HepG2 (cell line): ENCODE results near the gene EWSR1. TPM values are rescaled to one million over a fixed set of nuclear protein-coding genes. Genes with fewer than 3 reads are reported as not detected.

Experiments used
- AHR ChIP-seq: IDR thresholded peaks from 2 replicates; pipeline ENCODE4 v1.6.1; 2018; ENCODE audit warnings: missing genetic modification reagents, missing compliant biosample characterization
- CBFB ChIP-seq: sonication (generic); formaldehyde crosslinking; IDR thresholded peaks from 2 replicates; pipeline ENCODE4 v1.4.0; 2020; ENCODE audit warnings: missing genetic modification reagents
- CENPT ChIP-seq: sonication (generic); formaldehyde crosslinking; IDR thresholded peaks from 2 replicates; pipeline ENCODE4 v1.8.0; 2022; ENCODE audit warnings: low read depth, mild to moderate bottlenecking, moderate library complexity, missing genetic modification reagents
- DMAP1 ChIP-seq: IDR thresholded peaks from 2 replicates; pipeline ENCODE4 v1.6.1; 2016
- DNMT1 ChIP-seq: sonication (generic); formaldehyde crosslinking; IDR thresholded peaks from 2 replicates; pipeline ENCODE4 v1.5.1; 2020; ENCODE audit warnings: mild to moderate bottlenecking, missing genetic modification reagents
- GTF2F1 ChIP-seq: fragments of 150-350 bp; IDR thresholded peaks from 2 replicates; pipeline ENCODE4 v1.6.1; 2014; ENCODE audit warnings: low read length
- GTF3A ChIP-seq: sonication (generic); formaldehyde crosslinking; conservative IDR thresholded peaks from 2 replicates; pipeline ENCODE4 v1.4.0; 2020; ENCODE audit warnings: mild to moderate bottlenecking, missing genetic modification reagents
- HOXA3 ChIP-seq: sonication (generic); formaldehyde crosslinking; IDR thresholded peaks from 2 replicates; pipeline ENCODE4 v1.5.0; 2020; ENCODE audit warnings: missing genetic modification reagents
- NFIC ChIP-seq: IDR thresholded peaks from 2 replicates; pipeline ENCODE4 v1.6.1; 2012; ENCODE audit warnings: mild to moderate bottlenecking, low read length, inconsistent platforms
- PHF20 ChIP-seq: sonication (generic); formaldehyde crosslinking; IDR thresholded peaks from 2 replicates; pipeline ENCODE4 v1.5.0; 2020; ENCODE audit warnings: mild to moderate bottlenecking, missing genetic modification reagents
- RBM22 ChIP-seq: fragments of 200-400 bp; formaldehyde crosslinking; optimal IDR thresholded peaks from 2 replicates; pipeline ENCODE3; 2017; ENCODE audit warnings: mild to moderate bottlenecking, low read length, moderate library complexity
- SCMH1 ChIP-seq: sonication (generic); formaldehyde crosslinking; IDR thresholded peaks from 2 replicates; pipeline ENCODE4 v1.9.0; 2021; ENCODE audit warnings: missing genetic modification reagents, mild to moderate bottlenecking, borderline replicate concordance
- TAF1 ChIP-seq: sonication (generic); formaldehyde crosslinking; IDR thresholded peaks from 2 replicates; pipeline ENCODE4 v1.4.0; 2020; ENCODE audit warnings: missing genetic modification reagents
- ZMYM3 ChIP-seq: sonication (generic); formaldehyde crosslinking; IDR thresholded peaks from 2 replicates; pipeline ENCODE4 v1.5.1; 2020; ENCODE audit warnings: mild to moderate bottlenecking, missing genetic modification reagents
- ZNF234 ChIP-seq: sonication (generic); formaldehyde crosslinking; conservative IDR thresholded peaks from 2 replicates; pipeline ENCODE4 v1.5.1; 2020; ENCODE audit warnings: mild to moderate bottlenecking, missing genetic modification reagents
- ZNF33A ChIP-seq: sonication (generic); formaldehyde crosslinking; IDR thresholded peaks from 2 replicates; pipeline ENCODE4 v1.5.1; 2020; ENCODE audit warnings: missing genetic modification reagents, mild to moderate bottlenecking, moderate library complexity, borderline replicate concordance
- ZNF501 ChIP-seq: sonication (generic); formaldehyde crosslinking; IDR thresholded peaks from 2 replicates; pipeline ENCODE4 v1.5.1; 2020; ENCODE audit warnings: mild to moderate bottlenecking, moderate library complexity, missing genetic modification reagents
- polyA plus RNA-seq, 8 experiments: library from polyadenylated mRNA; depleted of rRNA in 3 of 8; stranded (reverse) in 7 of 8; unstranded in 1 of 8; fragments of >200 nt; fragmentation: Illumina TruSeq in 4 of 8; extraction: Trizol in 4 of 8; gene quantifications; 2 replicates each; pipeline versions ENCODE4 v1.2.1 to v1.2.3, GENCODE V29; 2011 to 2016; ENCODE audit warnings: low read depth in 4 of 8, missing spikeins in 1 of 8, mixed read lengths in 1 of 8; ENCODE audit not compliant: insufficient read depth in 1 of 8
- total RNA-seq, 5 experiments: library from RNA; depleted of rRNA; stranded (reverse); fragments of >200 nt; fragmentation: Illumina TruSeq; extraction: Trizol; gene quantifications; 2 replicates each; pipeline ENCODE4 v1.2.3, GENCODE V29; 2016; ENCODE audit warnings: low read depth in 1 of 5
- TF ChIP-seq, protein P1 (sequence below): sonication (generic); formaldehyde crosslinking; IDR thresholded peaks from 2 replicates; pipeline ENCODE4 v1.9.0; 2021; ENCODE audit warnings: mild to moderate bottlenecking, missing genetic modification reagents
- TF ChIP-seq, protein P2 (sequence below): sonication (generic); formaldehyde crosslinking; IDR thresholded peaks from 2 replicates; pipeline ENCODE4 v1.9.0; 2021; ENCODE audit warnings: missing genetic modification reagents, borderline replicate concordance
- TF ChIP-seq, protein P3 (sequence below): IDR thresholded peaks from 2 replicates; pipeline ENCODE4 v1.6.1; 2016; ENCODE audit warnings: low read depth

Gene EWSR1
- total and polyA plus RNA-seq, 2 of the 13 experiments (the other 11 are each of a cell fraction or from before 2014, with no cell fraction given) = 211 to 326 TPM

DNA sequence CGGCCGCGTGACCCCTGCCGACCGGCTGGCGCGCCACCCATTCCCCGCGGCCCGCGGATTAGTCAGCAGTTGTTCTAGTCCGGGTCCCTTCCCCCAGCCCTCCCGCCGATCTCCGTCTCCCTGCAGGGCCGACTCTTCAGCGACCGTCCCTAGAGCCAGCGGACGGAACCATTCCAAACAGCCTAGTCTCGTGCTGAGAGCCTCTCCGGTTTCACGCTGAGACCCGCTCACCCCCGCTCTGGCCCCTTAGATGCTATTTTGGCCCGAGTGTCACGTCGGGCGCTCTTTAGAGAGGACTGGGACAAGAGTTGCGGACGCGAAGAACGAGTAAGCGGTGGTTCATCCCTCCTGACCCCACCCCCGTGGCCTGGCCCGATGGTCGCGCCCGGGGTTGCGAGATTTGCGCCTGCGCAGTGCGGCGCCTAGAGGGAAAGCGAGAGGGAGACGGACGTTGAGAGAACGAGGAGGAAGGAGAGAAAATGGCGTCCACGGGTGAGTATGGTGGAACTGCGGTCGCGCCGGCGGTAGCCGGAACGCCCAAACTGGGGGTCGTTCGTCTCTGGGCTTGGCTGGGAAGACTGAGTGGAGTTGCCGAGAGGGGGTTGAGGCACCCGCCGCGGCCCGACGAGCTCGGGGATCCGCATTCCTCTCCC lies at the start of gene EWSR1, which contains the start of gene RHBDD3 (continued):
- TF ChIP-seq, protein P1, sequence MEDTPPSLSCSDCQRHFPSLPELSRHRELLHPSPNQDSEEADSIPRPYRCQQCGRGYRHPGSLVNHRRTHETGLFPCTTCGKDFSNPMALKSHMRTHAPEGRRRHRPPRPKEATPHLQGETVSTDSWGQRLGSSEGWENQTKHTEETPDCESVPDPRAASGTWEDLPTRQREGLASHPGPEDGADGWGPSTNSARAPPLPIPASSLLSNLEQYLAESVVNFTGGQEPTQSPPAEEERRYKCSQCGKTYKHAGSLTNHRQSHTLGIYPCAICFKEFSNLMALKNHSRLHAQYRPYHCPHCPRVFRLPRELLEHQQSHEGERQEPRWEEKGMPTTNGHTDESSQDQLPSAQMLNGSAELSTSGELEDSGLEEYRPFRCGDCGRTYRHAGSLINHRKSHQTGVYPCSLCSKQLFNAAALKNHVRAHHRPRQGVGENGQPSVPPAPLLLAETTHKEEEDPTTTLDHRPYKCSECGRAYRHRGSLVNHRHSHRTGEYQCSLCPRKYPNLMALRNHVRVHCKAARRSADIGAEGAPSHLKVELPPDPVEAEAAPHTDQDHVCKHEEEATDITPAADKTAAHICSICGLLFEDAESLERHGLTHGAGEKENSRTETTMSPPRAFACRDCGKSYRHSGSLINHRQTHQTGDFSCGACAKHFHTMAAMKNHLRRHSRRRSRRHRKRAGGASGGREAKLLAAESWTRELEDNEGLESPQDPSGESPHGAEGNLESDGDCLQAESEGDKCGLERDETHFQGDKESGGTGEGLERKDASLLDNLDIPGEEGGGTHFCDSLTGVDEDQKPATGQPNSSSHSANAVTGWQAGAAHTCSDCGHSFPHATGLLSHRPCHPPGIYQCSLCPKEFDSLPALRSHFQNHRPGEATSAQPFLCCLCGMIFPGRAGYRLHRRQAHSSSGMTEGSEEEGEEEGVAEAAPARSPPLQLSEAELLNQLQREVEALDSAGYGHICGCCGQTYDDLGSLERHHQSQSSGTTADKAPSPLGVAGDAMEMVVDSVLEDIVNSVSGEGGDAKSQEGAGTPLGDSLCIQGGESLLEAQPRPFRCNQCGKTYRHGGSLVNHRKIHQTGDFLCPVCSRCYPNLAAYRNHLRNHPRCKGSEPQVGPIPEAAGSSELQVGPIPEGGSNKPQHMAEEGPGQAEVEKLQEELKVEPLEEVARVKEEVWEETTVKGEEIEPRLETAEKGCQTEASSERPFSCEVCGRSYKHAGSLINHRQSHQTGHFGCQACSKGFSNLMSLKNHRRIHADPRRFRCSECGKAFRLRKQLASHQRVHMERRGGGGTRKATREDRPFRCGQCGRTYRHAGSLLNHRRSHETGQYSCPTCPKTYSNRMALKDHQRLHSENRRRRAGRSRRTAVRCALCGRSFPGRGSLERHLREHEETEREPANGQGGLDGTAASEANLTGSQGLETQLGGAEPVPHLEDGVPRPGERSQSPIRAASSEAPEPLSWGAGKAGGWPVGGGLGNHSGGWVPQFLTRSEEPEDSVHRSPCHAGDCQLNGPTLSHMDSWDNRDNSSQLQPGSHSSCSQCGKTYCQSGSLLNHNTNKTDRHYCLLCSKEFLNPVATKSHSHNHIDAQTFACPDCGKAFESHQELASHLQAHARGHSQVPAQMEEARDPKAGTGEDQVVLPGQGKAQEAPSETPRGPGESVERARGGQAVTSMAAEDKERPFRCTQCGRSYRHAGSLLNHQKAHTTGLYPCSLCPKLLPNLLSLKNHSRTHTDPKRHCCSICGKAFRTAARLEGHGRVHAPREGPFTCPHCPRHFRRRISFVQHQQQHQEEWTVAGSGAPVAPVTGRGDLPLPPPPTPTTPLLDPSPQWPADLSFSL (CRISPR knock-in tag) = no peak
- TF ChIP-seq ZNF33A (CRISPR knock-in tag) (peak; percentile 95; the same call in 1 of the 2 replicates), TAF1 (peak; percentile 92), GTF2F1 (no peak), CBFB (CRISPR knock-in tag) (0 out of 2 replicates have a peak, but pooled peaks have one; percentile 28), ZMYM3 (CRISPR knock-in tag) (peak; percentile 69), GTF3A (CRISPR knock-in tag) (0 out of 2 replicates have a peak, but pooled peaks have one; percentile 61), NFIC (peak; percentile 64; the same call in 1 of the 2 replicates), AHR (CRISPR knock-in tag) (no peak), DNMT1 (CRISPR knock-in tag) (no peak; the same call in none of the 2 replicates), RBM22 (no peak), ZNF501 (CRISPR knock-in tag) (peak; percentile 82; the same call in 1 of the 2 replicates), ZNF234 (0 out of 2 replicates have a peak, but pooled peaks have one; percentile 25), PHF20 (CRISPR knock-in tag) (peak; percentile 52; the same call in 1 of the 2 replicates), DMAP1 (CRISPR knock-in tag) (no peak; the same call in 1 of the 2 replicates), HOXA3 (CRISPR knock-in tag) (peak; percentile 51), SCMH1 (CRISPR knock-in tag) (no peak), CENPT (CRISPR knock-in tag) (peak; percentile 39; the same call in 1 of the 2 replicates)
- TF ChIP-seq, protein P2, sequence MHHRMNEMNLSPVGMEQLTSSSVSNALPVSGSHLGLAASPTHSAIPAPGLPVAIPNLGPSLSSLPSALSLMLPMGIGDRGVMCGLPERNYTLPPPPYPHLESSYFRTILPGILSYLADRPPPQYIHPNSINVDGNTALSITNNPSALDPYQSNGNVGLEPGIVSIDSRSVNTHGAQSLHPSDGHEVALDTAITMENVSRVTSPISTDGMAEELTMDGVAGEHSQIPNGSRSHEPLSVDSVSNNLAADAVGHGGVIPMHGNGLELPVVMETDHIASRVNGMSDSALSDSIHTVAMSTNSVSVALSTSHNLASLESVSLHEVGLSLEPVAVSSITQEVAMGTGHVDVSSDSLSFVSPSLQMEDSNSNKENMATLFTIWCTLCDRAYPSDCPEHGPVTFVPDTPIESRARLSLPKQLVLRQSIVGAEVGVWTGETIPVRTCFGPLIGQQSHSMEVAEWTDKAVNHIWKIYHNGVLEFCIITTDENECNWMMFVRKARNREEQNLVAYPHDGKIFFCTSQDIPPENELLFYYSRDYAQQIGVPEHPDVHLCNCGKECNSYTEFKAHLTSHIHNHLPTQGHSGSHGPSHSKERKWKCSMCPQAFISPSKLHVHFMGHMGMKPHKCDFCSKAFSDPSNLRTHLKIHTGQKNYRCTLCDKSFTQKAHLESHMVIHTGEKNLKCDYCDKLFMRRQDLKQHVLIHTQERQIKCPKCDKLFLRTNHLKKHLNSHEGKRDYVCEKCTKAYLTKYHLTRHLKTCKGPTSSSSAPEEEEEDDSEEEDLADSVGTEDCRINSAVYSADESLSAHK (CRISPR knock-in tag) = 0 out of 2 replicates have a peak, but pooled peaks have one; percentile 45
- TF ChIP-seq, protein P3, sequence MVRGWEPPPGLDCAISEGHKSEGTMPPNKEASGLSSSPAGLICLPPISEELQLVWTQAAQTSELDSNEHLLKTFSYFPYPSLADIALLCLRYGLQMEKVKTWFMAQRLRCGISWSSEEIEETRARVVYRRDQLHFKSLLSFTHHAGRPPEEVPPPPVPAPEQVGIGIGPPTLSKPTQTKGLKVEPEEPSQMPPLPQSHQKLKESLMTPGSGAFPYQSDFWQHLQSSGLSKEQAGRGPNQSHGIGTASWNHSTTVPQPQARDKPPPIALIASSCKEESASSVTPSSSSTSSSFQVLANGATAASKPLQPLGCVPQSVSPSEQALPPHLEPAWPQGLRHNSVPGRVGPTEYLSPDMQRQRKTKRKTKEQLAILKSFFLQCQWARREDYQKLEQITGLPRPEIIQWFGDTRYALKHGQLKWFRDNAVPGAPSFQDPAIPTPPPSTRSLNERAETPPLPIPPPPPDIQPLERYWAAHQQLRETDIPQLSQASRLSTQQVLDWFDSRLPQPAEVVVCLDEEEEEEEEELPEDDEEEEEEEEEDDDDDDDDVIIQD (CRISPR knock-in tag) = no peak
